ENCODE results near the gene PSD4. TPM values are rescaled to one million over a fixed set of nuclear protein-coding genes. Genes with fewer than 3 reads are reported as not detected.

Gene PSD4
- polyA plus RNA-seq, 1 experiment: 0.37 TPM

- Histone ChIP-seq H3K9me3 (ENCODE audit: control insufficient read depth, insufficient read depth, low read length) (no peaks in the 10 kb centered on the region), H3K27ac (ENCODE audit: low read depth, low read length) (no peak overlapping the region), H3K4me3 (ENCODE audit: low read depth, low read length) (no peak overlapping the region), H3K27me3 (ENCODE audit: control insufficient read depth, insufficient read depth, low read length) (peaks cover 27% of the 10 kb centered on the region)
- ChIA-PET CTCF (interaction anchor here (0.5 to 10.4 kb wide), 61 partner anchors 9 to 647 kb away, joined by 3 to 218 read pairs (median 5); partner anchors contain the start of gene PSD4), POLR2A (no interaction called here)
- DNase-seq (ENCODE audit: low read depth, low spot score): no peak
- no peak for TF ChIP-seq CTCF (IDR thresholded peaks at IDR 0.05; ENCODE audit: low read depth, low read length)
Measured at GRCh38 chr2:113137827-113138226, 35.9 kb upstream of the PSD4 start.

- ChIA-PET POLR2A (no interaction called here), CTCF (interaction anchor here (0.5 to 10.4 kb wide), 64 partner anchors 10 to 646 kb away, joined by 3 to 218 read pairs (median 5); partner anchors contain the start of gene PSD4)
- H3K4me3 ChIP-seq (ENCODE audit: low read depth, low read length): no peak overlapping the region
- no peak overlapping the region for H3K27ac ChIP-seq (ENCODE audit: low read depth, low read length)
- H3K9me3 ChIP-seq (ENCODE audit: control insufficient read depth, insufficient read depth, low read length): no peaks in the 10 kb centered on the region
- peak; percentile 77 for TF ChIP-seq CTCF (IDR thresholded peaks at IDR 0.05; ENCODE audit: low read depth, low read length)
- H3K27me3 ChIP-seq (ENCODE audit: control insufficient read depth, insufficient read depth, low read length): peaks cover 24% of the 10 kb centered on the region
- DNase-seq (ENCODE audit: low read depth, low spot score): peak; percentile 32
Measured at GRCh38 chr2:113138428-113139322, 35.1 kb upstream of the PSD4 start.

GRCh38 chr2:113141451-113141850 is 32.3 kb upstream of the PSD4 start:
- no peak for TF ChIP-seq CTCF (IDR thresholded peaks at IDR 0.05; ENCODE audit: low read depth, low read length)
- no peak overlapping the region for H3K4me3 ChIP-seq (ENCODE audit: low read depth, low read length)
- CTCF ChIA-PET: interaction anchor here (0.6 to 10.4 kb wide), 6 partner anchors 33 to 249 kb away, joined by 3 to 200 read pairs (median 11); no protein-coding TSS in a partner anchor
- peaks cover 15% of the 10 kb centered on the region for H3K27me3 ChIP-seq (ENCODE audit: control insufficient read depth, insufficient read depth, low read length)
- no peak overlapping the region for H3K27ac ChIP-seq (ENCODE audit: low read depth, low read length)
- no peaks in the 10 kb centered on the region for H3K9me3 ChIP-seq (ENCODE audit: control insufficient read depth, insufficient read depth, low read length)
- POLR2A ChIA-PET: no interaction called here
- DNase-seq (ENCODE audit: low read depth, low spot score): no peak

- Histone ChIP-seq H3K27me3 (ENCODE audit: control insufficient read depth, insufficient read depth, low read length) (peaks cover 12% of the 10 kb centered on the region), H3K9me3 (ENCODE audit: control insufficient read depth, insufficient read depth, low read length) (no peaks in the 10 kb centered on the region), H3K27ac (ENCODE audit: low read depth, low read length) (no peak overlapping the region), H3K4me3 (ENCODE audit: low read depth, low read length) (no peak overlapping the region)
- ChIA-PET POLR2A (no interaction called here), CTCF (interaction anchor here (3.2 to 10.4 kb wide), 3 partner anchors 59 to 248 kb away, joined by 19 to 200 read pairs (median 44); no protein-coding TSS in a partner anchor)
- DNase-seq (ENCODE audit: low read depth, low spot score): no peak
- TF ChIP-seq CTCF (IDR thresholded peaks at IDR 0.05; ENCODE audit: low read depth, low read length): no peak
Measured at GRCh38 chr2:113142290-113142689, 31.5 kb upstream of the PSD4 start.

- H3K27ac ChIP-seq (ENCODE audit: low read depth, low read length): no peak overlapping the region
- H3K4me3 ChIP-seq (ENCODE audit: low read depth, low read length): no peak overlapping the region
- no peak for TF ChIP-seq CTCF (IDR thresholded peaks at IDR 0.05; ENCODE audit: low read depth, low read length)
- peaks cover 6% of the 10 kb centered on the region for H3K27me3 ChIP-seq (ENCODE audit: control insufficient read depth, insufficient read depth, low read length)
- H3K9me3 ChIP-seq (ENCODE audit: control insufficient read depth, insufficient read depth, low read length): no peaks in the 10 kb centered on the region
- no peak for DNase-seq (ENCODE audit: low read depth, low spot score)
- ChIA-PET CTCF (interaction anchor here (1.0 to 1.5 kb wide), 2 partner anchors 7 to 246 kb away, joined by 3 to 6 read pairs; no protein-coding TSS in a partner anchor), POLR2A (no interaction called here)
Measured at GRCh38 chr2:113144259-113144658, 29.5 kb upstream of the PSD4 start.

Measured in AG04450 (cell line).